IPS-15b (cell line): ENCODE results near the gene ATP9B.

Experiments
- H3K27me3 ChIP-seq: one replicate; pipeline ENCODE4 v1.6.1; 2013; ENCODE audit warnings: low read length; ENCODE audit not compliant: control insufficient read depth, insufficient read depth
- H3K36me3 ChIP-seq: one replicate; pipeline ENCODE4 v1.6.1; 2013; ENCODE audit warnings: low read length; ENCODE audit not compliant: control insufficient read depth, insufficient read depth
- H3K4me1 ChIP-seq: one replicate; pipeline ENCODE4 v1.6.1; 2013; ENCODE audit warnings: mild to moderate bottlenecking, low read length; ENCODE audit not compliant: control insufficient read depth, insufficient read depth
- H3K4me3 ChIP-seq: one replicate; pipeline ENCODE4 v1.5.1; 2013; ENCODE audit warnings: low read depth, low read length
- H3K9ac ChIP-seq: one replicate; pipeline ENCODE4 v1.6.1; 2013; ENCODE audit warnings: low read depth, mild to moderate bottlenecking, low read length
- H3K9me3 ChIP-seq: one replicate; pipeline ENCODE4 v1.6.1; 2013; ENCODE audit warnings: mild to moderate bottlenecking, low read length; ENCODE audit not compliant: control insufficient read depth, insufficient read depth

Gene ATP9B

GRCh38 chr18:79111483-79111882, 42.3 kb downstream of the ATP9B start:
- H3K9ac ChIP-seq, result no peak overlapping the region
- H3K27me3 ChIP-seq, result no peaks in the 10 kb centered on the region
- no peaks in the 10 kb centered on the region for H3K4me1 ChIP-seq
- peaks cover 3% of the 10 kb centered on the region for H3K36me3 ChIP-seq
- no peaks in the 10 kb centered on the region for H3K9me3 ChIP-seq
- no peak overlapping the region for H3K4me3 ChIP-seq

GRCh38 chr18:79117385-79117784, 48.2 kb downstream of the ATP9B start:
- H3K4me1 ChIP-seq, result no peaks in the 10 kb centered on the region
- no peak overlapping the region for H3K4me3 ChIP-seq
- H3K36me3 ChIP-seq, result peaks cover 3% of the 10 kb centered on the region
- no peak overlapping the region for H3K9ac ChIP-seq
- no peaks in the 10 kb centered on the region for H3K9me3 ChIP-seq
- no peaks in the 10 kb centered on the region for H3K27me3 ChIP-seq

GRCh38 chr18:79117788-79118187, 48.6 kb downstream of the ATP9B start:
- no peak overlapping the region for H3K4me3 ChIP-seq
- H3K9me3 ChIP-seq, result no peaks in the 10 kb centered on the region
- no peak overlapping the region for H3K9ac ChIP-seq
- H3K36me3 ChIP-seq, result peaks cover 3% of the 10 kb centered on the region
- no peaks in the 10 kb centered on the region for H3K4me1 ChIP-seq
- no peaks in the 10 kb centered on the region for H3K27me3 ChIP-seq

- peaks cover 3% of the 10 kb centered on the region for H3K36me3 ChIP-seq
- H3K9me3 ChIP-seq, result no peaks in the 10 kb centered on the region
- no peaks in the 10 kb centered on the region for H3K27me3 ChIP-seq
- no peak overlapping the region for H3K4me3 ChIP-seq
- H3K9ac ChIP-seq, result no peak overlapping the region
- no peaks in the 10 kb centered on the region for H3K4me1 ChIP-seq
These were observed 49.6 kb downstream of the ATP9B start for GRCh38 chr18:79118797-79119196.

- Histone ChIP-seq H3K9ac (no peak overlapping the region), H3K36me3 (no peaks in the 10 kb centered on the region)
These were observed 52.7 kb downstream of the ATP9B start for GRCh38 chr18:79121746-79122474.

GRCh38 chr18:79123948-79124347, 54.8 kb downstream of the ATP9B start:
- no peaks in the 10 kb centered on the region for H3K9me3 ChIP-seq
- no peaks in the 10 kb centered on the region for H3K36me3 ChIP-seq
- no peaks in the 10 kb centered on the region for H3K4me1 ChIP-seq
- H3K27me3 ChIP-seq, result no peaks in the 10 kb centered on the region
- no peak overlapping the region for H3K9ac ChIP-seq
- H3K4me3 ChIP-seq, result no peak overlapping the region

More at GRCh38 chr18:79121746-79122474, 52.7 kb downstream of the ATP9B start:
- H3K4me3 ChIP-seq, result no peak overlapping the region
- H3K27me3 ChIP-seq, result no peaks in the 10 kb centered on the region
- H3K9me3 ChIP-seq, result no peaks in the 10 kb centered on the region
- no peaks in the 10 kb centered on the region for H3K4me1 ChIP-seq

- Histone ChIP-seq H3K4me1 (no peaks in the 10 kb centered on the region), H3K4me3 (no peak overlapping the region), H3K27me3 (no peaks in the 10 kb centered on the region), H3K9me3 (no peaks in the 10 kb centered on the region), H3K36me3 (no peaks in the 10 kb centered on the region), H3K9ac (no peak overlapping the region)
These were observed 59.9 kb downstream of the ATP9B start for GRCh38 chr18:79129120-79129519.

GRCh38 chr18:79133724-79134123, 64.5 kb downstream of the ATP9B start:
- Histone ChIP-seq H3K36me3 (no peaks in the 10 kb centered on the region), H3K27me3 (no peaks in the 10 kb centered on the region), H3K4me1 (no peaks in the 10 kb centered on the region), H3K4me3 (no peak overlapping the region), H3K9me3 (no peaks in the 10 kb centered on the region), H3K9ac (no peak overlapping the region)

GRCh38 chr18:79135924-79136323, 66.7 kb downstream of the ATP9B start:
- Histone ChIP-seq H3K4me3 (no peak overlapping the region), H3K4me1 (no peaks in the 10 kb centered on the region), H3K27me3 (no peaks in the 10 kb centered on the region), H3K36me3 (no peaks in the 10 kb centered on the region), H3K9me3 (no peaks in the 10 kb centered on the region), H3K9ac (no peak overlapping the region)

GRCh38 chr18:79136742-79137141, 67.5 kb downstream of the ATP9B start:
- Histone ChIP-seq H3K4me3 (no peak overlapping the region), H3K36me3 (no peaks in the 10 kb centered on the region), H3K27me3 (no peaks in the 10 kb centered on the region), H3K9me3 (no peaks in the 10 kb centered on the region), H3K4me1 (no peaks in the 10 kb centered on the region), H3K9ac (no peak overlapping the region)

- no peaks in the 10 kb centered on the region for H3K27me3 ChIP-seq
- H3K36me3 ChIP-seq, result no peaks in the 10 kb centered on the region
- H3K9me3 ChIP-seq, result no peaks in the 10 kb centered on the region
- no peak overlapping the region for H3K4me3 ChIP-seq
- no peak overlapping the region for H3K9ac ChIP-seq
- no peaks in the 10 kb centered on the region for H3K4me1 ChIP-seq
These were observed 70.0 kb downstream of the ATP9B start for GRCh38 chr18:79139206-79139605.

GRCh38 chr18:79147014-79147413, 77.8 kb downstream of the ATP9B start:
- Histone ChIP-seq H3K9ac (no peak overlapping the region), H3K9me3 (no peaks in the 10 kb centered on the region), H3K27me3 (no peaks in the 10 kb centered on the region), H3K36me3 (no peaks in the 10 kb centered on the region), H3K4me3 (no peak overlapping the region), H3K4me1 (no peaks in the 10 kb centered on the region)
